Esophagus squamous epithelium (tissue), 4 donors: Measurements from ENCODE around the gene WDPCP.

Experiments used
- POLR2A ChIP-seq, 4 donors: fragments of 450-650 bp; IDR thresholded peaks; one replicate each; pipeline ENCODE4 v1.6.1; 2017; ENCODE audit warnings: antibody characterized with exemption in 4 of 4, mild to moderate bottlenecking in 4 of 4, moderate library complexity in 3 of 4
- TF ChIP-seq, protein P1 (sequence below), 6 experiments: fragments of 450-650 bp in 4 of 6; fragments of 200-600 bp in 2 of 6; sonication (generic) in 2 of 6; IDR thresholded peaks; one replicate each; pipeline ENCODE4 v1.5.1; 2016 to 2019; ENCODE audit warnings: antibody characterized with exemption in 6 of 6, mild to moderate bottlenecking in 4 of 6, moderate library complexity in 4 of 6

DNA sequence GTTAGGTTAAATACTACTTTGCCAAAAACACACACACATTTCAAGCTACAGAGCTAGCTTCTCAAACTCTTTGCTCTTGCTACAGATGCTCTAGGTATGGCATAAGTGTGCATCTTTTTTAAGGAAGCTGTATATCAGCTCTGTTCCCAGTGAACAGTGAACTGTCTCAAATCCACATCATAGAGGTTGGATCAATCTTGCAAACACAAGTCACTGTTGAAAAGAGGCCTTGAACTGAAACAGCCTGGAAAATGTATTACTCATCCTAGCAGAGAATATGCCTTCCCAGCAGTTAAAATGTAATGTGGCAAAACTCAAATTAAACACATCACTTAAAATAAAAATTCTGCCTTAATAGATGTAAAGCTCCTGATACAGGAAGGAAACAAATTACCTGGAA lies 151.8 kb downstream of the WDPCP start:
- TF ChIP-seq, protein P1, sequence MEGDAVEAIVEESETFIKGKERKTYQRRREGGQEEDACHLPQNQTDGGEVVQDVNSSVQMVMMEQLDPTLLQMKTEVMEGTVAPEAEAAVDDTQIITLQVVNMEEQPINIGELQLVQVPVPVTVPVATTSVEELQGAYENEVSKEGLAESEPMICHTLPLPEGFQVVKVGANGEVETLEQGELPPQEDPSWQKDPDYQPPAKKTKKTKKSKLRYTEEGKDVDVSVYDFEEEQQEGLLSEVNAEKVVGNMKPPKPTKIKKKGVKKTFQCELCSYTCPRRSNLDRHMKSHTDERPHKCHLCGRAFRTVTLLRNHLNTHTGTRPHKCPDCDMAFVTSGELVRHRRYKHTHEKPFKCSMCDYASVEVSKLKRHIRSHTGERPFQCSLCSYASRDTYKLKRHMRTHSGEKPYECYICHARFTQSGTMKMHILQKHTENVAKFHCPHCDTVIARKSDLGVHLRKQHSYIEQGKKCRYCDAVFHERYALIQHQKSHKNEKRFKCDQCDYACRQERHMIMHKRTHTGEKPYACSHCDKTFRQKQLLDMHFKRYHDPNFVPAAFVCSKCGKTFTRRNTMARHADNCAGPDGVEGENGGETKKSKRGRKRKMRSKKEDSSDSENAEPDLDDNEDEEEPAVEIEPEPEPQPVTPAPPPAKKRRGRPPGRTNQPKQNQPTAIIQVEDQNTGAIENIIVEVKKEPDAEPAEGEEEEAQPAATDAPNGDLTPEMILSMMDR (IDR thresholded peaks at IDR 0.05), result no peak
- TF ChIP-seq POLR2A (IDR thresholded peaks at IDR 0.05), result no peak
